AG20443 (cell line): ENCODE results near the gene FRRS1L.

Experiments
- DNase-seq: peaks from one replicate; pipeline ENCODE4 v3.0.0; 2012; ENCODE audit warnings: low spot score, mixed read lengths

FRRS1L gene

DNA sequence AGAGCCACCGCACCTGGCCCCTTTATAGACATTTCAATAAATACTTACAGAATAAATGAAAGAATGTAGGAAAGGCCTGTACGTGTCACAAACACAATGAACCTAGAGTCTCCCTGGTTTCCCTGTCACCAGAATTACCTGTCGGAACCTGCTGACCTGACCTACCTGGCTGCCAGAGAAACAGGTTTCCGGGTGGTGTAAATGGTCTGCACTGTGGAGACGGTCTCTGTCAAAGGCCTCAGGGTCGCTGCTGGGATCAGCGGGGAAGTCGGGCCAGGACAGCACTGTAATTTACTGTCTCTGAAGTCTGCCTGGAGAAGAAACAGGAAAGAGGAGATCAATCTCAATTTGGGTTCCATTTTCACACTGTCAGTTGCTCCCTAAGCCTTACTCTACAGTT, 9.3 kb upstream of the FRRS1L start:
- DNase-seq = no peak

DNA sequence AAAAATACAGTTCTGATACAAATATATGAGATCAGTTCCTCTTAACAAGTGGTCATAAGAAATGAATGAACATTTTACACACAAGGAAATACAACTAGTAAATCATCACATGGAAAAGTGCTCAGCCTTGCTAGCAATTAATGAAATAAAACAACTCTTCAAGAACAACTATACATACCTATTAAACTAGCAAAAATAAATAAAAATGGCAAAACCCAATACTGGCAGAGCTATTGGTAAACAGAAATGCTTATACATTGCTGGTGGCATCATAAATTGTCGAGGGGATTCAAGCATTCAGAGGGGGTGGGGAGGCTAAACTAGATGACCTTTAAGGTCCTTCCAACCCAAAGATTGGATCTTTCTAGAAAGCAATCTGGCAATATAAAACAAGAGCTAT, 5.9 kb upstream of the FRRS1L start:
- no peak for DNase-seq

DNA sequence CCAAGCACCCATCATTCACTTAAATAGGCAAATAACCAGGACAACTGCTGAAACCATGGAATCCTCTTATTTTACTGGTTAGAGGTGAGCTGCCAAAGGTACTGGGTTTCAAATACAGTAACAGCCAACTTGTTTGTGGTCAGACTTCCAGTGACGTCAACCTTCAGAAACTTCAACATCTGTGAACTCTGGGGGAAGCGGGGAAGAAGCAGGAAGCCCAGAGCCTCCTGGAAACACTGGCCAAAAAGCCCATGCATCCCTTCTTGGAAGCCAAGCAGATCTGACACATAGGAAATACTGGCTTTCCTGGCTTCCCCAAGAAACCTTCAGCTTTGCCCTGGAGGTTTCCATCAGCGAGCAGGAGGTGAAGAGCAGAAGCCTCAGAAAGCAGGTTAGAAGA, 4.9 kb upstream of the FRRS1L start:
- DNase-seq = peak; percentile 53

DNA sequence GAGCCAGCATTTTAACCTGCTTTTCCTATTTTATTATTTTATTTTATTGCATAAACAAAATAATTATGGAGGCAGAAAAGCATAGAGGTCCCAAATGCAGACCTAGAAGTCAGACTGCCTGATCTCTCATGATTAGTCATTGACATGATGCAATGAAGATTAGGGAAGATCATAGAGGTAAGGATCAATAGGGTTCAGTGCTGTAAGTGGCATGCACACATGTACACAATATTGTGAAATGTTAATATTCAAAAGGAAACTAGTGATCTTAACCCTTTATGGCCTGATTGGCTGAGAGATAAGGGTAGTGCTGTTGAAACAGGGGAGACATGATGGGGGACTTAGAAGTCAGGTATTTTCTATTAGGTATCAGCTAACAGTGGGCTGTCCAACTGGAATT, 1.1 kb upstream of the FRRS1L start:
- no peak for DNase-seq

DNA sequence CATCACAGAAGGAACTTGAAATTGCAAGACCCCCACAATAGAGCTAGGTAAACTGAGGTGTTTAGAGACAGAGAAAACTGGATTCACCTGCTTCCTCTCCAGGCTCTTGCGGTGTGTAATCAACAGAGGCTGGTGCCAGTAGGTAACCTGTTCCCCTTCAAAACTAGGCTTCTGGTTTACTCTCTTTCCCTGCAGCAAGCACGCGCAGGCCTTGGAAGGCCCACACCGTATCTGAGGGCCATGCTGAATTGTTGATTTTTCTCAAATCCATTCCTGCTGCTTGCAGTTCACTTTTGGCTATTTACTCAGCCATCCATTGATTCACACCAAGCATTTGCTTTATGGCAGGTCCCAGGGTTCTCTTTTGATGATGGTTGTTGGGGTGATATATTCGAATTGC, 667 bp upstream of the FRRS1L start:
- no peak for DNase-seq

DNA sequence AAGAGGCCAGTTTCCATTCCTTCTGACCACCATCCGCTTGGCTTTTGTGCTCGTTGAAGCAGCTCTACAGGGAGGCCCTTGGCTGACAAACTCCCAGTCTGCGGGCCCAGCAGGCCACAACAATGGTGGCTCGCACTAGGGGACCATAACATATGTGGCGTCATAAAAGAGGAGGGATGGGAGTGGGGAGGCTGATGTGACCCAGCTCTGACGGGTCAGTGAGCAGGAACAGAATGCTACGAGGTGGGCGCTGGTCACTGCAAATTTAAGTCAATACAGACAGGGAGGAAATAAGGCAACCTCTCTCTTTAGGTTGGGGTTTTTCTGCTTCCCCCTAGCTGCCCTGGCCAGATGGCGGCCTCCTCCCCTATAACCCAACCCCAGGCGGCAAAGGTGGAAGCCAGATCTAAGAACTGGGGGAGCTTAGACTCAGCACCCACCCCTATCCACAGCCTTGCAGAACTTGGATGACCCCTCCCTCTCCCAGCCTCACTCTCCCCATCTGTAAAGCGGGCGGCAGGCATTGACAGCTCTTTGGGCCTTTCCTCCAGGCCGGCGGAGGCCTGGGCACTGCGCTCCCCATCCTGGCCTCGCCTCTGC, 778 bp downstream of the FRRS1L start:
- no peak for DNase-seq

DNA sequence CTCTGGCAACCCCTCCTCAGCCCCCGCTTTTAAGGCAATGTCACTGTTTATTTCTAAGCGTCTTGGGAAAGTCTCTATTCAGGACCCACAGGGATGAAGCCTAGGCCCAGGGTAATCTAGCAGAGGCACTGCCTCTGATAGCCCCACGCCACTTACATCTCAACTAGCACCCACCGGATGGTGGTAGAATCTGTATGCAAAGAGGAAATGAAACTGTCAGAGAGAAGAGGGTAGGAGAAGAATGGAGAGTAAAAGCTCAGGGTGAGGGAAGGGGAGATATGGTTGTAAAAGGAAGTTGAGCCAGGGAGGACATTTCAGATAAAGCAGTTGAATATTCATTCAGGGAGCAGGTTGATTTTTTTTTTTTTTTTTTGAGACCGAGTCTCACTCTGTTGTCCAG, 3.0 kb downstream of the FRRS1L start:
- DNase-seq = no peak

DNA sequence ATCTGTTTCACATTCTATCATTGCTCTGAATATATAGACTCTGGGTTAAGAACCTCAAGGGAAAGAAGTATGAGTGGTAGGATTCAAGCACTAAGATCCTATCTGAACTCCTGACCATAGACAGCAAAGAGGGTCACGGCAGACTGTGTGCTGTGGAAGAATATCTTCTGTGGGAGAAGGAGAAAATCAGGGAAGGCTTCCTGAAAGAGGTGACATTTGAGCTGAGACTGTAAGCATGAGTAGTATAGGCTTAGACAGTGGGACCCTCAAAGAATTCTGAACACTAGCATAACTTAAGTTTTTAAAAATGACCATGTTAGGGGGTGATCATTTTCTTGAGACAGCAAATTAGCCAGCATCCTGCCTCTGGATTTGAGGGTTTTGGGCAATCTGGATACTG, 3.9 kb downstream of the FRRS1L start:
- DNase-seq = no peak

DNA sequence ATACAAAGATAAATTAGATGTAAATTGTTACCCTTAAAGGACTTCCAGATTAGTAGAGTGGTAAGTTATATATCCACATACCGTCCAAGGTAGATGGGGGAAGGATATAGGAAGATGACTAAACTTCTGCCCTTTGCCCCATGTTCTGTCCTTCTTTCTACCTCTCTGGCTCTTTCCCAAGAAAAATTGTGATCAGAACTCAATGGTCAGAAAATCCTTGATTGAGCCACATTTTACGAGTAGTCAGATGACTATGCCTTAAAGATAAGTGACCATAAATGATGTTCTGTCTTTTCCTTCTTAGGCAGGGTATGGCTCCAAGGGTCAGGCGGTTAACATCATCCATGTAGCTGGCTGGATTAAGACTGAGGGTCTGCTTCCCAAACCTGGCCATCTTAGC, 4.4 kb downstream of the FRRS1L start:
- no peak for DNase-seq

DNA sequence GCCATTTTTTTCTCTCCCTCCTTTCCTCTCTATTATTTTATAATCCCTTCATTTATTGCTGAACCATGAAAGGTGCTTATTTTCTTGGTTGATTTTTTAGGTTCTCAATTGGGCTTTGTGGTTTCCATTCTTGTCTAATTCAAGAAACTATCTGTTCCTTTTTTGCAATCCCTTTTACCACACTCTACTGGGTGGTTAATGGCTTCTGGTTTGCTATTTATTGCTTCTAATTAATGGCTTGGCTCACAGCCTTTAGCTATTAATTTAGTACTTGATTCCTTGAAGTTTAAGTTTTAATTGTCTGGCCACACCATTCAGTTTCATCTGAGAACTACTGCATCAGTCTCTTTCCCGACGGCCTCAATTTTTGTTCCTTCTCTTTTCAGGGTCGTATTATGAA, 5.6 kb downstream of the FRRS1L start:
- no peak for DNase-seq

DNA sequence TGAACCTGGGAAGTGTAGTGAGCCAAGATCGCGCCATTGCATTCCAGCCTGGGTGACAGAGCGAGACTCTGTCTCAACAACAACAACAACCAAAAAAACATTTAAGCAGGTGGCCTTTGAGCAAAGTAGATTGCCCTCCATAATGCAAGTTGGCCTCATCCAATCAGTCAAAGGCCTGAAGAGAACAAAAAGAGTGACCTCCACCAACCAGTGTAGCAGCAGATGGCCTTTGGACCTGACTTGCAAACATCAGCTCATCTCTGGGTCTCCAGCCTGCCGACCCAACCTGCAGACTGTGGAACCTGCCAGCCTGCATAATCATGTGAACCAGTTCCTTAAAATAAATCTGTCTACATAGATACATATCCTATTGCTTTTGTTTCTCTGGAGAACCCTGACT, 7.5 kb downstream of the FRRS1L start:
- no peak for DNase-seq

DNA sequence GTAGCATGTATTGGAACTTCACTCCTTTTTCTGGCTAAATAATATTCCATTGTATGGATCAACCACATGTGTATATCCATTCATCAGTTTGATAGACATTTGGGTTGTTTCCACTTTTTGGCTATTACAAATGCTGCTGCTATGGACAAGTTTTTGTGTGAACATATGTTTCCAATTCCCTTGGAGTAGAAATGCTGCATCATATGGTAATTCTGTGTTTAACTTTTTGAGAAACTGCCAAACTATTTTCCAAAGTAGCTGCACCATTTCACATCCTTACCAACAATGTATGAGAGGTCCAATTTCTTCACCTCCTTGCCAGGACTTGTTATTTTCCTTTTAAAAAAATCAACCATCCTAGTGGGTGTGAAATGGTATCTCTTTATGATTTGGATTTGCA, 8.4 kb downstream of the FRRS1L start:
- no peak for DNase-seq

DNA sequence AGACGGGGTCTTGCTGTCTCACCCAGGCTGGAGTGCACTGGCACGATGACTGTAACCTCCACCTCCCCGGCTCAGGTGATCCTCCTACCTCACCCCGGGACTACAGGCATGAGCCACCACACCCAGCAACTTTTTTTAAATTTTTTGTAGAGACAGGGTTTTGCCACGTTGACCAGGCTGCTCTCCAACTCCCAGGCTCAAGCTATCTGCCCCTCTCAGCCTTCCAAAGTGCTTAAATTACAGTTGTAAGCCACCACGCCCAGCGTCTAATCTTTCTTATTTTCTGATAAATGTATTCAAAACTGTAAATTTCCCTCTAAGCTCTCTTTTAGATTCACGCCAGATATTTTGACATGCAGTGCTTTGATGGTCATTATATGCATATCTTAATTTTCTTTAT, 10.3 kb downstream of the FRRS1L start:
- DNase-seq = no peak

DNA sequence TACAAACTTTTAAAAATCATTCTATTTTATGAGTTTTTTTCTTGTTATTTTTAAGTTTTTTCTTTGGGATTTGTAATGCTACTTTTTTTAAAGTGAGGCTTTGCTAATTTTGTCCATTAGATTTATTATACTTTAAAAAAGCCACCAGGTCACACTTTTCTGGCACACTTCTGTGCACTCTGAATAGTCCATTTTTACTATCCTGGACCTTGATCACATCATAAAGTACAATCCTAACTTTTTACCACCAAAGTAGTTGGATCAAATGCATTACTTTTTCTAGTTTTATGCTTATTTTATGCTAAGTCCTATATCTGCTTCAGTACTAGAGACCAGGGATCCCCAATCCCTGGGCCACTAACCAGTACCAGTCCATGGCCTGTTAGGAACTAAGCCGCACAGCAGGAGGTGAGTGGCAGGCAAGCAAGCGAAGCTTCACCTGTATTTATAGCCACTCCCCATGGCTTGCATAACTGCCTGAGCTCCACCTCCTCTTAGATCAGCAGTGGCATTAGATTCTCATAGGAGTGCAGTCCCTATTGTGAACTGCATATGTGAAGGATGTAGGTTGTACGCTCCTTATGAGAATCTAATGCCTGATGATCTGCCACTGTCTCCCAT, 16.0 kb downstream of the FRRS1L start:
- DNase-seq = no peak

DNA sequence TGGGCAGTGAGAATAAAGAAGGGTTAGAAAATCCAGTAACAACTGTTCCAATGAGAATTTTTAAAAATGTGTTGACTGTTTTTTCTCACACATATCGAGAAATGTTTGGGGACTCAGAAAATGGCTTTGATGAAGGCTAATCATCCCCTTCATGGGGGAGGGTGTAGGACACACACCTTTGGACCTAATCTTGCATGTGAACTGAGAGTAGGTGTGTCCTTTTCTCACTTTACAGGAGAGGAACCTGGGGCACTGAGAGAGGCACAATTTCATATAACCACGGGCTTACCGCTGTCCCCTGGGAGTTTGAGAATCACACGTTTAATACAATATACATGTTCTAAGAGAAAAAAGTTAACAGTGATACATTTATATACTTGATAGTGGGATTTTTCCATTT, 17.3 kb downstream of the FRRS1L start:
- DNase-seq = no peak

DNA sequence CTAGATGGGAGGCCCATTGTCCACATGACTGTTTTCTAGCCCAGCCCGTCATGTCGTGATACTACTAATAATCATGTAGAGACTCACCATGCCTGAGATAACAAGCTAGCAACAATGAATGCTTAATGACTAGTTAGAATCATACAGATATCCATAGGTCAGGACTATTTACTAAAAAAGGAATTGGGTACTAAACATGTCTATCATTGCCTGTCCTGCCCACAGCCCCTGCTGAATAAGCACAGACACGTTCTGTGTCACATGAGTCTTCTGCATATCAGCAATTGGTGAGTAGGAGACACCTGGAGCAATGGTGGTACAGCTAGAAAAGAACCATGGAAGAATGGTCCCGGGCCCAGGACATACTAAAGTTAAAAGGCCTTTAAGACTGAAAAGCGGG, 18.0 kb downstream of the FRRS1L start:
- DNase-seq = no peak

DNA sequence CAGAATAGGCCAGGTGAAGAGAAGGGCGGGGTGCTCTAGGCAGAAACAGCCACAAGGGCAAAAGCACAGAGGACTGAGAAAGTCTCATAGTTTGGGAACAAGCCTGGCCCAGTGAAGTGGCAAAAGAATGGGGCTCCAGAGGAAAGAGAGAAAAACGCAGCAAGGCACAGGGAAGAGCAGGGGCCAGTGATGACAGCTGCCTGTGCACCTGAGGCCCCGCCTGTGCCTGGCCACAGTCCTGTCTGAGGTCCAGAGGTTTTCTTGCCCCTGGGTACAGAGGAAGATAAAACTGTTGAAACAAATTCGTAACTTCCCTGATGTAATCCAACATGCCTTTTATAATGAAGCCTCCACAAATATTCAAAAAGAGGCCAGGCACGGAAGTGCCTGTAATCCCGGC, 22.0 kb downstream of the FRRS1L start:
- DNase-seq = no peak

DNA sequence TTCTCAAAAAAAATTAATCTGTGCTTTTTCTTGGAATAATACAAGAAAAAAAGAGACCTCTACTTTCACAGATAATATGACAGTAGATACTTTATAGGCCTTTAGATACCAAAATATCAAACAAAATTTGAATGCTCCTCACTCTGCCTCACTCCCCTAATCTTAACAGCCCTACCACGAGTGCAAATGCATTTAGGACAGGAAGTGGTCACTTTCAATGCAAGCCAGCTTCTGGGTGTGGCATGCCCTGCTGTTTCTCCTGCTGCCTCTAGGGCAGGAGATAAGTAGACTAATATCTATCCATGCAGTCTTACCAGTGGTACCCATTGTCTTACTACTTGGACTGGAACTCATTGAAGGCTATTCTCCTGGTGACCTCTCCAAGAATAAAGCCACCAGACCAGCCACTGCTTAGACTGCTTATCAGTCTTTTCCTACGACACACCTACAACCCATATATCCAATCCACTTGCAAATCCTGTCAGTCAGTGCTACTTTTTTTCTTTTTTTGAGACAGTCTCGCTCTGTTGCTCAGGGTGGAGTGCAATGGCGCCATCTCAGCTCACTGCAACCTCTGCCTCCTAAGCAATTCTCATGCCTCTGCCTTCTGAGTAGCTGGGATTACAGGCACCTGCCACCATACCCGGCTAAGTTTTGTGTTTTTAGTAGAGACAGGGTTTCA, 23.0 kb downstream of the FRRS1L start:
- peak; percentile 54 for DNase-seq

DNA sequence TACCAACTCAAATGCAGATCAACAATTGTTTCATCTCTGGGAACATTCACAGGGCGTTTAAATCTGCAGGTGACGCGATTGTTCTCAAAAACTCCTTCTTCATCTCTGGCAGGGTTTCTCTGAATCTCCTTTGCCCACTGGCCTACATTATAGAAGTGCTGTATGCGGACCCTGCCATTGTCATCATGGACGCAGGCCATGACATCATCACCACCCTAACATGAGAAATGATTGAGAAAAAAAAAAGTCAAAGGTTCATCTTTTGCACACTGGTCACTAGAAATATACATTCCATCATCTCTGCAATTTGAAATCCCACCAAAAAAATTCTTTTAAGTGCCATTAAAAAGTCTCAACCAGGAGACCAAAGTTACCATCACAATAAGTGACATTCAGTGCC, 25.7 kb downstream of the FRRS1L start:
- DNase-seq = no peak

DNA sequence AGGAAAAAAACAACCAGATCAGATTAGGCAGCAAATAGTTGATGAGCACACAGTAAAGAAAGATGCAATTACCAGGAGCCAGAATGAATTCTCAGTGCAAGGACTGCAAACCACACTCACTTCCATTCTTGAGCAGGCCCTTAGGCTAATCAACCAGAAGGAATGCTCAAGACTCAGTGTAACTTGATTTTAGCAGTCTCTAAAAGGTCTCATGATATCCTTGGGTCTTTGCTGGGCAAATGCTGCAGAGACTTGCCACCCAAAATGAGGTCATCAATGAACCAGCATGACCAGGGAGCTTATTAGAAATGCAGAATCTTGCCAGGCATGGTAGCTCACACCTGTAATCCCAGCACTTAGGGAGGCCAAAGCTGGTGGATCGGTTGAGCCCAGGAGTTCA, 27.2 kb downstream of the FRRS1L start:
- no peak for DNase-seq

DNA sequence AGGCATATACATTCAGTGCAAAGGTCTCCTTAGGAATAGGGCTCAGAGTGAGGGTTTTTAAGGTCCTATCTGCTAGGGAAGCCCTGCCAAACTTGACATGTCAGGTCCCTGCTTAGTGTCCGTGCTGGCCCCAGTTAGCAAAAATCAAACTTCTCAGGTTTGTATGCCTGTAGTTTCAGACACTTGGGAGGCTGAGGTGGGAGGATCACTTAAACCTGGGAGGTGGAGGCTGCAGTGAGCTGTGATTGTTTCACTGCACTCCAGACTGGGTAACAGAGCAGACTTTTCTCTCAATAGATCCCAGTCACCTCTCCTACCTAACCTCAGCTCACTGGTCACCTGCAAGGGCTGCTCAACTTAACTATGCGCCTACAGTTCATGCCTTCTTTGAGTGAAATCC, 28.6 kb downstream of the FRRS1L start:
- DNase-seq = no peak

DNA sequence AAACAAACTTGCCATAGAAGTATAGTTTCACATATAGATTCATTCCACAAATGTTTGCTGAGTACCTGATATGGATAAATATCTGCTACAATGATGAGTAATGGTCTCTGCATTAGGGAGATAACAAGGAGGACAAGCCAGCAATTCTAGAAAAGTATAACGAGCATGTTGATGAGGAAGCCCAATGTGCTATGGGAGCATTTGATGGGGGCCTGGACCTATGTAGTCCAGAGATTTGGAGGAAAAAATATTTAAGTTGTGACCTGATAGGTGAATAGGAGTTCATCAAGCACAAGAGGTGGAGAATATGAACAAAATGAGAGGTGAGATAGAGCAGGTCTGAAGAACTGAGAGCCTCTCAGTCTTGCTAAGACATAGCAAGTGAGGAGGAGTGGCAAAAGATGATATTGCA, 32.9 kb downstream of the FRRS1L start:
- no peak for DNase-seq

DNA sequence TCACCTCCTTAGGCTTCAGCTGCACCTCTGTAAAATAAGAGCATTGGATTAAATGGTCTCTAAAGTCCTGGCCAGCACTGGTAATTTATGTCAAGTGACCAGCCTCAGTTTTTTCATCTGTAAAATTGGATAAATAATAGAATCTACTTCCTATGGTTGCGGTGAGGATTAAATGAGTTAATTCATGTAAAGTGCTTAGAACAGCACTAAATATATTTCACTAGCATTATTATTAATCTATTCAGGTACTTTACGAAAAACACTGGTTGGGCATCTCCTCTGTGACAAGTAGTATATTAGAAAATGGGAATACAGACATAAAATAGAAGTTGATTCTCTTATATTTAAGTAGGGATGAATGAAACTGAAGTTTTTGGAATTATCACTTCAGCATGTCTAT, 33.5 kb downstream of the FRRS1L start:
- no peak for DNase-seq

DNA sequence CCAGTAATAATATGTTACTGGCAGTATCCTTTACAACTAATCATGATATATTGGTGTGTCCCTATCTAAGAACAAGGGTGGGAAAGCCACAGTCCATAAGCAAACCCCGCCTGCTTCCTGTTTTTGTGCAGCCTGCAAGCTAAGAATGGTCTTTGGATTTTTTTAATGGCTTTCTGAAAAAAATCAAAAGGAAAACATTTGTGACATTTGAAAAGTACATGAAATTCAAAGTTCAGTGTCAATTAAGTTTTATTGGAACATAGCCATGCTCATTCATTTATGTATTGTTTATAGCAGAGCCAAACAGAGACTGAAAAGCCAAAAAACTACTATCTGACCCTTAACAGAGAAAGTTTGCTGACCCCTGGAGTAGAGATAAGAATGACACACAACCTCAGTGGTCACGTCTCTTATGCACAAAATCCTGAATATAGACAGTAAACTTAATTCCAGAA, 34.5 kb downstream of the FRRS1L start:
- no peak for DNase-seq
